Natural killer cell (primary cell): ENCODE data around the gene GRIFIN. TPM values are rescaled to one million over a fixed set of nuclear protein-coding genes. Genes with fewer than 3 reads are reported as not detected.
"Not testable (repeated sequence)": the region's sequence is repeated elsewhere in the genome, so short reads cannot be mapped to it uniquely, and the experiment has no call there.

Experiments
- ATAC-seq, 3 donors: fragments of 150-1000 bp in 2 of 3; fragments of 200-7000 bp in 1 of 3; cut with Tn5 transposase; 1 replicate in 1 of 3; 2 replicates in 2 of 3; pipeline ENCODE4 v1.10.0; 2021; ENCODE audit warnings: mild to moderate bottlenecking in 2 of 3, moderate library complexity in 2 of 3
- DNase-seq, 2 donors: peaks; one replicate each; pipeline versions ENCODE4 v3.0.0 to v3.0.0-alpha.2; 2013 to 2021; ENCODE audit warnings: mixed read lengths in 1 of 2
- H3K27ac ChIP-seq: one replicate; pipeline ENCODE4 v1.5.1; 2013; ENCODE audit warnings: mild to moderate bottlenecking, low read length
- H3K27me3 ChIP-seq: one replicate; pipeline ENCODE4 v1.6.1; 2013; ENCODE audit warnings: low read length; ENCODE audit not compliant: control insufficient read depth, insufficient read depth
- H3K36me3 ChIP-seq: one replicate; pipeline ENCODE4 v1.6.1; 2013; ENCODE audit warnings: low read length; ENCODE audit not compliant: control insufficient read depth, insufficient read depth
- H3K4me1 ChIP-seq: one replicate; pipeline ENCODE4 v1.6.1; 2013; ENCODE audit warnings: low read length; ENCODE audit not compliant: control insufficient read depth, insufficient read depth
- H3K4me3 ChIP-seq: one replicate; pipeline ENCODE4 v1.5.1; 2013; ENCODE audit warnings: low read length
- H3K9me3 ChIP-seq: one replicate; pipeline ENCODE4 v1.6.1; 2013; ENCODE audit warnings: low read length; ENCODE audit not compliant: control insufficient read depth, insufficient read depth
- H3K27ac Mint-ChIP-seq, 2 donors: one replicate each; pipeline ENCODE4 v1.8.0; 2022; ENCODE audit warnings: mild to moderate bottlenecking in 2 of 2, mixed read lengths in 2 of 2, moderate library complexity in 1 of 2
- H3K27me3 Mint-ChIP-seq, 2 donors: one replicate each; pipeline ENCODE4 v1.8.0; 2022; ENCODE audit warnings: low read depth in 2 of 2, mixed read lengths in 2 of 2
- H3K36me3 Mint-ChIP-seq: one replicate; pipeline ENCODE4 v1.8.0; 2022; ENCODE audit warnings: mixed read lengths
- H3K4me1 Mint-ChIP-seq, 2 donors: one replicate each; pipeline ENCODE4 v1.8.0; 2022; ENCODE audit warnings: mixed read lengths in 2 of 2
- H3K4me3 Mint-ChIP-seq: one replicate; pipeline ENCODE4 v1.8.0; 2022; ENCODE audit warnings: mild to moderate bottlenecking, moderate library complexity, mixed read lengths
- H3K9me3 Mint-ChIP-seq, 2 donors: one replicate each; pipeline ENCODE4 v1.8.0; 2022; ENCODE audit warnings: mixed read lengths in 2 of 2
- WGBS: methylation state at CpG from one replicate; pipeline ENCODE4 v1.1.7; 2013; ENCODE audit warnings: missing lambda C conversion rate; ENCODE audit not compliant: insufficient coverage; 5-methylcytosine and 5-hydroxymethylcytosine counted together
- intact Hi-C: fragments of 100-400 bp; cut with micrococcal nuclease; formaldehyde crosslinking; loops from one replicate; pipeline ENCODE4 v1.14.2; 2022
- total RNA-seq, 4 donors: library from RNA; stranded (reverse); fragments of 120-200 nt in 1 of 4; gene quantifications; one replicate each; pipeline versions ENCODE4 v1.2.3 to v1.2.4, GENCODE V29; 2013 to 2022
- TF ChIP-seq, protein P1 (sequence below): fragments of 200-600 bp; IDR thresholded peaks from one replicate; pipeline ENCODE4 v1.8.0; 2022; ENCODE audit warnings: antibody characterized with exemption

Gene GRIFIN
- total RNA-seq, 3 donors from 2014 or later (not counting 1 experiment from before 2014, with no cell fraction given): not detected

- Histone ChIP-seq H3K4me3 (no peak overlapping the region), H3K4me1 (peaks cover 16% of the 10 kb centered on the region), H3K36me3 (no peaks in the 10 kb centered on the region), H3K27ac (no peak overlapping the region), H3K9me3 (no peaks in the 10 kb centered on the region), H3K27me3 (no peaks in the 10 kb centered on the region)
- WGBS: 87% methylated on average over 6 of the region's 6 CpGs
- Mint-ChIP-seq H3K4me3 (no peak overlapping the region), H3K9me3 (no peaks in the 10 kb centered on the region), H3K27ac (no peak overlapping the region), H3K36me3 (no peaks in the 10 kb centered on the region), H3K27me3 (no peaks in the 10 kb centered on the region), H3K4me1 (peaks cover 14 to 22% of the 10 kb centered on the region in 2 donors)
- intact Hi-C loops: loop anchor here (10.0 kb wide), 1 partner anchor 216 kb away; the partner anchor contains the start of genes MRM2 and NUDT1
- DNase-seq: no peak
- no peak for ATAC-seq
- TF ChIP-seq, protein P1, sequence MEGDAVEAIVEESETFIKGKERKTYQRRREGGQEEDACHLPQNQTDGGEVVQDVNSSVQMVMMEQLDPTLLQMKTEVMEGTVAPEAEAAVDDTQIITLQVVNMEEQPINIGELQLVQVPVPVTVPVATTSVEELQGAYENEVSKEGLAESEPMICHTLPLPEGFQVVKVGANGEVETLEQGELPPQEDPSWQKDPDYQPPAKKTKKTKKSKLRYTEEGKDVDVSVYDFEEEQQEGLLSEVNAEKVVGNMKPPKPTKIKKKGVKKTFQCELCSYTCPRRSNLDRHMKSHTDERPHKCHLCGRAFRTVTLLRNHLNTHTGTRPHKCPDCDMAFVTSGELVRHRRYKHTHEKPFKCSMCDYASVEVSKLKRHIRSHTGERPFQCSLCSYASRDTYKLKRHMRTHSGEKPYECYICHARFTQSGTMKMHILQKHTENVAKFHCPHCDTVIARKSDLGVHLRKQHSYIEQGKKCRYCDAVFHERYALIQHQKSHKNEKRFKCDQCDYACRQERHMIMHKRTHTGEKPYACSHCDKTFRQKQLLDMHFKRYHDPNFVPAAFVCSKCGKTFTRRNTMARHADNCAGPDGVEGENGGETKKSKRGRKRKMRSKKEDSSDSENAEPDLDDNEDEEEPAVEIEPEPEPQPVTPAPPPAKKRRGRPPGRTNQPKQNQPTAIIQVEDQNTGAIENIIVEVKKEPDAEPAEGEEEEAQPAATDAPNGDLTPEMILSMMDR: no peak
These were observed 15.6 kb downstream of the GRIFIN start for GRCh38 chr7:2460641-2461040.

GRCh38 chr7:2460188-2460587, 16.0 kb downstream of the GRIFIN start:
- 95% methylated on average over 23 of the region's 23 CpGs for WGBS
- TF ChIP-seq, protein P1: no peak
- no peak overlapping the region for H3K27ac ChIP-seq
- peaks cover 16% of the 10 kb centered on the region for H3K4me1 ChIP-seq
- H3K4me3 ChIP-seq: no peak overlapping the region
- H3K9me3 ChIP-seq: no peaks in the 10 kb centered on the region
- Mint-ChIP-seq H3K36me3 (no peaks in the 10 kb centered on the region), H3K4me1 (peaks cover 14 to 22% of the 10 kb centered on the region in 2 donors), H3K27me3 (no peaks in the 10 kb centered on the region), H3K4me3 (no peak overlapping the region), H3K9me3 (no peaks in the 10 kb centered on the region), H3K27ac (no peak overlapping the region)
- DNase-seq: no peak
- no peaks in the 10 kb centered on the region for H3K27me3 ChIP-seq
- no peaks in the 10 kb centered on the region for H3K36me3 ChIP-seq
- intact Hi-C loops: loop anchor here (10.0 kb wide), 1 partner anchor 215 kb away; the partner anchor contains the start of genes MRM2 and NUDT1
- no peak for ATAC-seq

DNA sequence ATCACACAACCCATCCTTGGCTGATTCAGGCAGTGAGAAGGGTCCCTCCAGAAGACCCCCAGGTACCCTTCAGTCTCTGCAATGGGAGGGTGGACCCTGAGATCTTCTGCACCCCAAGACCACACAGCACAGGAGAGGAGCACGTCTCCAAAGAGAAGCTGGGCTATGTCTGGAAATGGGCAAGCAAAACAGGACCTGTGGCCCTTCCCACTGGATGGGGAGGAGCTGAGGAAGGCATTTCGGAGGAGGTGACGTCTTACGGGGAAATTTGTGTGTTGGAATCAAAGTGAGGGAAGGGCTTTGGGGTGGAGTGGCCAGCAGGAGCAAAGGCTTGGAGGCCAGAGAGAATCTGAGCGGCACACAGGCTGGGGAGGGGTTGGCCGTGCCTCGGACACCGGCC, 16.5 kb downstream of the GRIFIN start:
- intact Hi-C loops: loop anchor here (10.0 kb wide), 2 partner anchors 55 to 215 kb away; partner anchors contain the start of genes CHST12, MRM2 and NUDT1
- no peaks in the 10 kb centered on the region for H3K27me3 Mint-ChIP-seq
- H3K27ac Mint-ChIP-seq: no peak overlapping the region
- no peaks in the 10 kb centered on the region for H3K9me3 ChIP-seq
- DNase-seq: no peak
- no peaks in the 10 kb centered on the region for H3K9me3 Mint-ChIP-seq
- no peaks in the 10 kb centered on the region for H3K36me3 ChIP-seq
- H3K4me3 Mint-ChIP-seq: no peak overlapping the region
- no peaks in the 10 kb centered on the region for H3K36me3 Mint-ChIP-seq
- ATAC-seq: no peak
- H3K4me1 Mint-ChIP-seq: peaks cover 14 to 22% of the 10 kb centered on the region in 2 donors
- H3K27me3 ChIP-seq: no peaks in the 10 kb centered on the region
- TF ChIP-seq, protein P1: no peak
- 96% methylated on average over 8 of the region's 8 CpGs for WGBS
- no peak overlapping the region for H3K27ac ChIP-seq
- peaks cover 16% of the 10 kb centered on the region for H3K4me1 ChIP-seq
- H3K4me3 ChIP-seq: no peak overlapping the region

- not testable (repeated sequence) for DNase-seq, H3K36me3 ChIP-seq, H3K9me3 Mint-ChIP-seq, H3K36me3 Mint-ChIP-seq, ATAC-seq, H3K27ac Mint-ChIP-seq, H3K27me3 Mint-ChIP-seq, H3K27me3 ChIP-seq, H3K27ac ChIP-seq, H3K9me3 ChIP-seq, H3K4me3 ChIP-seq
- 97% methylated on average over 3 of the region's 3 CpGs for WGBS
- H3K4me1 ChIP-seq: peaks cover 36% of the 10 kb centered on the region
- intact Hi-C loops: loop anchor here (5.0 to 10.0 kb wide), 2 partner anchors 49 to 228 kb away; partner anchors contain the start of gene CHST12
- Mint-ChIP-seq H3K4me3 (peak overlapping the region; percentile 59), H3K4me1 (peaks cover 26 to 28% of the 10 kb centered on the region in 2 donors)
These were observed 22.3 kb downstream of the GRIFIN start for GRCh38 chr7:2453849-2454248.
